Smooth muscle cell of the brain vasculature (primary cell): ENCODE measurements around the gene NMNAT2.
"Not testable (repeated sequence)": the region's sequence is repeated elsewhere in the genome, so short reads cannot be mapped to it uniquely, and the experiment has no call there.

Source experiments
- DNase-seq: peaks from one replicate; pipeline ENCODE4 v3.0.0-alpha.2; 2012; ENCODE audit warnings: low read depth, low spot score

NMNAT2 gene

GRCh38 chr1:183417772-183418491, at the start of gene NMNAT2:
Gene NMNAT2 (minus strand): TSS chr1:183418380. CDS start chr1:183418267, 113 bp downstream.
- no peak for DNase-seq

GRCh38 chr1:183467687-183468086, 49.5 kb upstream of the NMNAT2 start:
- no peak for DNase-seq

GRCh38 chr1:183466781-183467180, 48.6 kb upstream of the NMNAT2 start:
- no peak for DNase-seq

- DNase-seq: no peak
These were observed 45.4 kb upstream of the NMNAT2 start for GRCh38 chr1:183463566-183463965.

- DNase-seq: no peak
These were observed 43.2 kb upstream of the NMNAT2 start for GRCh38 chr1:183461350-183461749.

- DNase-seq: no peak
These were observed 42.4 kb upstream of the NMNAT2 start for GRCh38 chr1:183460596-183460995.

GRCh38 chr1:183457449-183457848, 39.3 kb upstream of the NMNAT2 start:
- DNase-seq: no peak

GRCh38 chr1:183456826-183457225, 38.6 kb upstream of the NMNAT2 start:
- DNase-seq: no peak

GRCh38 chr1:183454377-183454776, 36.2 kb upstream of the NMNAT2 start:
- no peak for DNase-seq

- DNase-seq: no peak
These were observed 31.9 kb upstream of the NMNAT2 start for GRCh38 chr1:183450093-183450492.

GRCh38 chr1:183449223-183449770, 31.1 kb upstream of the NMNAT2 start:
- DNase-seq: no peak

GRCh38 chr1:183444243-183444642, 26.1 kb upstream of the NMNAT2 start:
- no peak for DNase-seq

GRCh38 chr1:183443466-183443865, 25.3 kb upstream of the NMNAT2 start:
- DNase-seq: no peak

GRCh38 chr1:183443011-183443410, 24.8 kb upstream of the NMNAT2 start:
- no peak for DNase-seq

GRCh38 chr1:183438060-183438459, 19.9 kb upstream of the NMNAT2 start:
- no peak for DNase-seq

- DNase-seq: no peak
These were observed 17.3 kb upstream of the NMNAT2 start for GRCh38 chr1:183435497-183435896.

- no peak for DNase-seq
These were observed 15.5 kb upstream of the NMNAT2 start for GRCh38 chr1:183433703-183434102.

GRCh38 chr1:183432548-183432875, 14.3 kb upstream of the NMNAT2 start:
- no peak for DNase-seq

GRCh38 chr1:183431840-183432547, 13.8 kb upstream of the NMNAT2 start:
- no peak for DNase-seq

- not testable (repeated sequence) for DNase-seq
These were observed 9.4 kb upstream of the NMNAT2 start for GRCh38 chr1:183427591-183427990.

GRCh38 chr1:183424691-183425090, 6.5 kb upstream of the NMNAT2 start:
- no peak for DNase-seq

- no peak for DNase-seq
These were observed 5.4 kb upstream of the NMNAT2 start for GRCh38 chr1:183423541-183423940.

GRCh38 chr1:183419399-183419798, 1.2 kb upstream of the NMNAT2 start:
- DNase-seq: no peak
